Glutamatergic neuron (in vitro differentiated cells): ENCODE data around the gene SLC39A10. TPM values are rescaled to one million over a fixed set of nuclear protein-coding genes. Genes with fewer than 3 reads are reported as not detected.

ENCODE experiments used
- DNase-seq: peaks from one replicate; pipeline ENCODE4 v3.0.0; 2022
- H3K27ac Mint-ChIP-seq: one replicate; pipeline ENCODE4 v1.8.0; 2020; ENCODE audit warnings: mild to moderate bottlenecking, mixed read lengths, inconsistent platforms; ENCODE audit not compliant: unreplicated experiment
- H3K27me3 Mint-ChIP-seq: one replicate; pipeline ENCODE4 v1.8.0; 2020; ENCODE audit warnings: mild to moderate bottlenecking, moderate library complexity, mixed read lengths, inconsistent platforms; ENCODE audit not compliant: unreplicated experiment
- H3K36me3 Mint-ChIP-seq: one replicate; pipeline ENCODE4 v1.8.0; 2020; ENCODE audit warnings: mild to moderate bottlenecking, mixed read lengths, inconsistent platforms; ENCODE audit not compliant: unreplicated experiment
- H3K4me1 Mint-ChIP-seq: one replicate; pipeline ENCODE4 v1.8.0; 2020; ENCODE audit warnings: mild to moderate bottlenecking, low read depth, mixed read lengths, inconsistent platforms; ENCODE audit not compliant: unreplicated experiment
- H3K4me3 Mint-ChIP-seq: one replicate; pipeline ENCODE4 v1.8.0; 2020; ENCODE audit warnings: mild to moderate bottlenecking, mixed read lengths, inconsistent platforms; ENCODE audit not compliant: unreplicated experiment
- H3K9me3 Mint-ChIP-seq: one replicate; pipeline ENCODE4 v1.8.0; 2020; ENCODE audit warnings: mild to moderate bottlenecking, moderate library complexity, mixed read lengths, inconsistent platforms; ENCODE audit not compliant: unreplicated experiment
- CTCF ChIP-seq: fragments of 200-600 bp; sonication (generic); IDR thresholded peaks from one replicate; pipeline ENCODE4 v1.5.0; 2021; ENCODE audit not compliant: partially characterized antibody, unreplicated experiment
- total RNA-seq: library from RNA; stranded (reverse); fragmentation: NEBNext Ultra II Directional; extraction: Animal tissue kit (Norgen Biotek cat#: 25700); gene quantifications from one replicate; pipeline ENCODE4 v1.2.1, GENCODE V29; 2021; ENCODE audit not compliant: unreplicated experiment

The SLC39A10 gene
- total RNA-seq, 1 donor from 2014 or later: 102 TPM

GRCh38 chr2:195628666-195629065, 28.4 kb upstream of the SLC39A10 start:
- DNase-seq: no peak
- no peak overlapping the region for H3K4me3 Mint-ChIP-seq
- no peaks in the 10 kb centered on the region for H3K36me3 Mint-ChIP-seq
- TF ChIP-seq CTCF: no peak
- no peaks in the 10 kb centered on the region for H3K4me1 Mint-ChIP-seq
- no peaks in the 10 kb centered on the region for H3K9me3 Mint-ChIP-seq
- H3K27ac Mint-ChIP-seq: no peak overlapping the region
- H3K27me3 Mint-ChIP-seq: peaks cover 2% of the 10 kb centered on the region

GRCh38 chr2:195632856-195633572, 24.0 kb upstream of the SLC39A10 start:
- H3K9me3 Mint-ChIP-seq: no peaks in the 10 kb centered on the region

GRCh38 chr2:195633573-195633870, 23.5 kb upstream of the SLC39A10 start:
- no peak for TF ChIP-seq CTCF
- DNase-seq: no peak
- no peak overlapping the region for H3K27ac Mint-ChIP-seq
- H3K4me3 Mint-ChIP-seq: no peak overlapping the region
- H3K36me3 Mint-ChIP-seq: no peaks in the 10 kb centered on the region
- H3K9me3 Mint-ChIP-seq: no peaks in the 10 kb centered on the region
- peaks cover 2% of the 10 kb centered on the region for H3K27me3 Mint-ChIP-seq
- H3K4me1 Mint-ChIP-seq: no peaks in the 10 kb centered on the region

More at GRCh38 chr2:195632856-195633572, 24.0 kb upstream of the SLC39A10 start:
- DNase-seq: no peak
- no peak overlapping the region for H3K4me3 Mint-ChIP-seq
- TF ChIP-seq CTCF: no peak
- H3K27ac Mint-ChIP-seq: no peak overlapping the region
- H3K27me3 Mint-ChIP-seq: peaks cover 2% of the 10 kb centered on the region
- H3K4me1 Mint-ChIP-seq: no peaks in the 10 kb centered on the region
- no peaks in the 10 kb centered on the region for H3K36me3 Mint-ChIP-seq

- no peak for TF ChIP-seq CTCF
- H3K4me1 Mint-ChIP-seq: no peaks in the 10 kb centered on the region
- H3K27ac Mint-ChIP-seq: no peak overlapping the region
- no peaks in the 10 kb centered on the region for H3K36me3 Mint-ChIP-seq
- no peaks in the 10 kb centered on the region for H3K9me3 Mint-ChIP-seq
- no peak for DNase-seq
- H3K27me3 Mint-ChIP-seq: peaks cover 2% of the 10 kb centered on the region
- no peak overlapping the region for H3K4me3 Mint-ChIP-seq
Observed at GRCh38 chr2:195633974-195634373, 23.1 kb upstream of the SLC39A10 start.

GRCh38 chr2:195636890-195637289, 20.1 kb upstream of the SLC39A10 start:
- Mint-ChIP-seq H3K4me3 (no peak overlapping the region), H3K27ac (no peak overlapping the region), H3K36me3 (no peaks in the 10 kb centered on the region), H3K4me1 (no peaks in the 10 kb centered on the region), H3K27me3 (peaks cover 2% of the 10 kb centered on the region), H3K9me3 (no peaks in the 10 kb centered on the region)
- no peak for DNase-seq
- TF ChIP-seq CTCF: no peak
